Heart left ventricle (tissue), 16 donors: ENCODE measurements around the gene LGI2. TPM values are rescaled to one million over a fixed set of nuclear protein-coding genes. Genes with fewer than 3 reads are reported as not detected.
"Not testable (repeated sequence)": the region's sequence is repeated elsewhere in the genome, so short reads cannot be mapped to it uniquely, and the experiment has no call there.

ENCODE experiments used
- ATAC-seq, 4 donors: fragments of 200-7000 bp; cut with Tn5 transposase; one replicate each; pipeline ENCODE4 v1.9.1; 2020 to 2022; ENCODE audit warnings: moderate library complexity in 4 of 4, mild to moderate bottlenecking in 3 of 4, moderate number of reproducible peaks in 1 of 4
- DNase-seq, 5 donors: peaks; one replicate each; pipeline ENCODE4 v3.0.0-alpha.2; 2020
- H3K27ac ChIP-seq, 12 donors: fragments of 200-600 bp; sonication (generic) in 4 of 12; one replicate each; pipeline versions ENCODE4 v1.5.0 to v1.8.0; 2016 to 2022; ENCODE audit warnings: mild to moderate bottlenecking in 2 of 12
- H3K27me3 ChIP-seq, 9 donors: fragments of 200-600 bp; sonication (generic) in 2 of 9; one replicate each; pipeline versions ENCODE4 v1.5.1 to v1.8.0; 2016 to 2022; ENCODE audit warnings: mild to moderate bottlenecking in 3 of 9
- H3K36me3 ChIP-seq, 9 donors: fragments of 200-600 bp; sonication (generic) in 2 of 9; one replicate each; pipeline versions ENCODE4 v1.5.0 to v1.8.0; 2018 to 2022; ENCODE audit warnings: mild to moderate bottlenecking in 2 of 9
- H3K4me1 ChIP-seq, 12 donors: fragments of 200-600 bp; sonication (generic) in 4 of 12; one replicate each; pipeline versions ENCODE4 v1.5.0 to v1.8.0; 2016 to 2022; ENCODE audit warnings: mild to moderate bottlenecking in 3 of 12
- H3K4me3 ChIP-seq, 12 donors: fragments of 200-600 bp; sonication (generic) in 4 of 12; one replicate each; pipeline versions ENCODE4 v1.5.0 to v1.8.0; 2017 to 2022; ENCODE audit warnings: mild to moderate bottlenecking in 9 of 12, moderate library complexity in 4 of 12
- H3K9me3 ChIP-seq, 12 donors: fragments of 200-600 bp; sonication (generic) in 4 of 12; one replicate each; pipeline versions ENCODE4 v1.5.0 to v1.8.0; 2016 to 2022; ENCODE audit warnings: mild to moderate bottlenecking in 1 of 12
- CTCF ChIP-seq, 12 donors: fragments of 200-600 bp; sonication (generic) in 4 of 12; IDR thresholded peaks; one replicate each; pipeline versions ENCODE4 v1.5.0 to v1.8.0; 2018 to 2022; ENCODE audit warnings: antibody characterized with exemption in 12 of 12, mild to moderate bottlenecking in 5 of 12
- POLR2A ChIP-seq, 2 donors: fragments of 450-650 bp; IDR thresholded peaks; one replicate each; pipeline ENCODE4 v1.6.1; 2017; ENCODE audit warnings: antibody characterized with exemption in 2 of 2, mild to moderate bottlenecking in 2 of 2, moderate library complexity in 2 of 2
- WGBS, 4 donors: extraction: QIAGEN DNeasy Blood & Tissue Kit in 2 of 4; methylation state at CpG; one replicate each; pipeline versions ENCODE4 v1.1.5 to v1.1.7; 2013 to 2018; 5-methylcytosine and 5-hydroxymethylcytosine counted together
- intact Hi-C, 10 donors: fragments of 100-400 bp; cut with DNase I; formaldehyde crosslinking; loops; one replicate each; pipeline versions ENCODE4 v1.11.1 to v1.14.2; 2022
- polyA plus RNA-seq, 2 donors: library from polyadenylated mRNA; stranded (reverse); fragments of 200-250 nt; gene quantifications; one replicate each; pipeline ENCODE4 v1.2.3, GENCODE V29; 2013
- total RNA-seq, 9 donors: library from RNA; depleted of rRNA in 2 of 9; stranded (reverse); fragments of >200 nt in 2 of 9; fragmentation: NEBNext Ultra II Directional in 3 of 9; extraction: Animal tissue kit (Norgen Biotek cat#: 25700) in 3 of 9; gene quantifications; one replicate each; pipeline versions ENCODE4 v1.1.0 to v1.2.4, GENCODE V29; 2016 to 2023
- donor health status: ischemic (EF 13 %, LVEDD 7.1; RV severe dilation, severe dysfunction).
- donor health status: healthy with polysubstance abuse.
- donor health status: DM: no; HTN: yes; CAD: no.
- donor health status: DM: no; HTN: no; CAD: no.
- donor health status: ischemic (EF 25% LVEDD 6.9; RV normal size, moderate dysfunction).
- donor health status: ischemic (EF 25% LVEDD 5.7; RV mildly dilated, moderate dysfunction).
- donor health status: healthy.
- donor health status: DM: yes; HTN: yes; CAD: no.
- donor health status: ischemic (EF 35%, LVEDD 5.7; RV mildly dilated, moderate dysfunction).
- donor health status: nonischemic (EF 11% LVEDD 7.7; RV severe dilation, severe dysfunction).
- donor health status: DM: yes; HTN: yes; CAD: no.
- donor health status: PGD.
- donor health status: ischemic (EF 29% LVEDD 5.4; RV normal size, mild dysfunction).
- donor health status: nonischemic (EF 23%, LVEDD 6.1; RV moderate dilation, normal function).

The LGI2 gene
- total and polyA plus RNA-seq, 11 donors, result 0.50 to 10.6 (median 2.4) TPM

- no peak for DNase-seq
- no peak overlapping the region for H3K27ac ChIP-seq
- no peak overlapping the region for H3K4me3 ChIP-seq
- peaks cover 0 to 11% (median 0%) of the 10 kb centered on the region in 9 donors for H3K36me3 ChIP-seq
- ATAC-seq, result no peak
- WGBS, 4 donors, result 88 to 95% (median 91%) methylated on average over 2 of the region's 2 CpGs
- no peaks in the 10 kb centered on the region for H3K4me1 ChIP-seq
- no peaks in the 10 kb centered on the region for H3K27me3 ChIP-seq
- TF ChIP-seq POLR2A (IDR thresholded peaks at IDR 0.05), result no peak
- no peak for TF ChIP-seq CTCF (IDR thresholded peaks at IDR 0.05)
- no peaks in the 10 kb centered on the region for H3K9me3 ChIP-seq
- intact Hi-C loops, result no loop called here
Observed at GRCh38 chr4:25021216-25021615, 9.5 kb downstream of the LGI2 start.

GRCh38 chr4:25020236-25020635 lies 10.5 kb downstream of the LGI2 start:
- Histone ChIP-seq H3K4me1 (peaks cover 0 to under 1% (median 0%) of the 10 kb centered on the region in 12 donors), H3K27me3 (no peaks in the 10 kb centered on the region), H3K9me3 (no peaks in the 10 kb centered on the region), H3K4me3 (no peak overlapping the region), H3K27ac (no peak overlapping the region), H3K36me3 (peaks cover 0 to 11% (median 0%) of the 10 kb centered on the region in 9 donors)
- intact Hi-C loops, result no loop called here
- no peak for ATAC-seq
- DNase-seq, result no peak
- 29 to 79% (median 54%) methylated on average over 5 of the region's 5 CpGs for WGBS, 4 donors
- TF ChIP-seq POLR2A (IDR thresholded peaks at IDR 0.05) (no peak), CTCF (IDR thresholded peaks at IDR 0.05) (no peak)

GRCh38 chr4:25019501-25019900 lies 11.2 kb downstream of the LGI2 start:
- H3K27me3 ChIP-seq, result no peaks in the 10 kb centered on the region
- TF ChIP-seq CTCF (IDR thresholded peaks at IDR 0.05) (no peak), POLR2A (IDR thresholded peaks at IDR 0.05) (no peak)
- H3K9me3 ChIP-seq, result no peaks in the 10 kb centered on the region
- H3K4me3 ChIP-seq, result no peak overlapping the region
- peaks cover 0 to 8% (median 0%) of the 10 kb centered on the region in 12 donors for H3K4me1 ChIP-seq
- no peak overlapping the region for H3K27ac ChIP-seq
- intact Hi-C loops, result no loop called here
- WGBS, 4 donors, result 94 to 96% (median 95%) methylated on average over 2 of the region's 2 CpGs
- DNase-seq (no peak), ATAC-seq (no peak)
- peaks cover 0 to 9% (median 0%) of the 10 kb centered on the region in 9 donors for H3K36me3 ChIP-seq

- ATAC-seq, result no peak
- peaks cover 0 to 17% (median 0%) of the 10 kb centered on the region in 12 donors for H3K4me1 ChIP-seq
- TF ChIP-seq POLR2A (IDR thresholded peaks at IDR 0.05) (no peak), CTCF (IDR thresholded peaks at IDR 0.05) (no peak)
- H3K27me3 ChIP-seq, result no peaks in the 10 kb centered on the region
- no peaks in the 10 kb centered on the region for H3K9me3 ChIP-seq
- no peaks in the 10 kb centered on the region for H3K36me3 ChIP-seq
- WGBS, 4 donors, result 45 to 65% (median 55%) methylated on average over 3 of the region's 3 CpGs
- no peak overlapping the region for H3K4me3 ChIP-seq
- peak overlapping the region in 1 of 12 donors; percentile 76 for H3K27ac ChIP-seq
- intact Hi-C loops, result no loop called here
- no peak for DNase-seq
Observed at GRCh38 chr4:25015012-25015411, 15.7 kb downstream of the LGI2 start.

GRCh38 chr4:25014662-25014983 lies 16.1 kb downstream of the LGI2 start:
- 87 to 95% (median 89%) methylated on average over 1 of the region's 1 CpG for WGBS, 4 donors
- H3K36me3 ChIP-seq, H3K27me3 ChIP-seq, H3K9me3 ChIP-seq, ATAC-seq, H3K4me3 ChIP-seq, intact Hi-C loops, DNase-seq: not testable (repeated sequence)
- H3K27ac ChIP-seq, result peak overlapping the region in 2 of 12 donors; percentile 56 to 76
- H3K4me1 ChIP-seq, result peaks cover 0 to 17% (median 0%) of the 10 kb centered on the region in 12 donors
